ENCODE data around the gene STEAP4.

DNA sequence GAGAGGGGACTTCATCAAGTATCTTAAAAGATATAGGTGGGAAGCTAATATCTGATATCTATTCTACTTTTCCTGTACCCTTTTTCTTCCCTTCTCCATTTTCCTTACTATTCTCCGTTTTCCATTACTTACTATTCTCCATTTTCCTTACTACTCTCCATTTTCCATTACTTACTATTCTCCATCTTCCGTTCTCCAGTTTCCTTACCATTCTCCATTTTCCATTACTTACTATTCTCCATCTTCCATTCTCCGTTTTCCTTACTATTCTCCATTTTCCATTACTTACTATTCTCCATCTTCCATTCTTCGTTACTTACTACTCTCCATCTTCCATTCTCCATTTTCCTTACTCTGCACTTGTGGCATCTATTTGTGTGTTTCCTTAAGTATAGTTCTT is 39.3 kb downstream of the STEAP4 start:
- TF ChIP-seq, protein P1, sequence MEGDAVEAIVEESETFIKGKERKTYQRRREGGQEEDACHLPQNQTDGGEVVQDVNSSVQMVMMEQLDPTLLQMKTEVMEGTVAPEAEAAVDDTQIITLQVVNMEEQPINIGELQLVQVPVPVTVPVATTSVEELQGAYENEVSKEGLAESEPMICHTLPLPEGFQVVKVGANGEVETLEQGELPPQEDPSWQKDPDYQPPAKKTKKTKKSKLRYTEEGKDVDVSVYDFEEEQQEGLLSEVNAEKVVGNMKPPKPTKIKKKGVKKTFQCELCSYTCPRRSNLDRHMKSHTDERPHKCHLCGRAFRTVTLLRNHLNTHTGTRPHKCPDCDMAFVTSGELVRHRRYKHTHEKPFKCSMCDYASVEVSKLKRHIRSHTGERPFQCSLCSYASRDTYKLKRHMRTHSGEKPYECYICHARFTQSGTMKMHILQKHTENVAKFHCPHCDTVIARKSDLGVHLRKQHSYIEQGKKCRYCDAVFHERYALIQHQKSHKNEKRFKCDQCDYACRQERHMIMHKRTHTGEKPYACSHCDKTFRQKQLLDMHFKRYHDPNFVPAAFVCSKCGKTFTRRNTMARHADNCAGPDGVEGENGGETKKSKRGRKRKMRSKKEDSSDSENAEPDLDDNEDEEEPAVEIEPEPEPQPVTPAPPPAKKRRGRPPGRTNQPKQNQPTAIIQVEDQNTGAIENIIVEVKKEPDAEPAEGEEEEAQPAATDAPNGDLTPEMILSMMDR (IDR thresholded peaks at IDR 0.05): no peak
- no peak for TF ChIP-seq POLR2AphosphoS5 (IDR thresholded peaks at IDR 0.05; ENCODE audit: low read depth, low read length)

All from Panc1 (cell line).